Right renal cortex interstitium (tissue), 3 donors: ENCODE data around the gene RHBDF1. TPM values are rescaled to one million over a fixed set of nuclear protein-coding genes. Genes with fewer than 3 reads are reported as not detected.

Experiments used
- polyA plus RNA-seq, 3 donors: library from polyadenylated mRNA; unstranded; fragments of 120-200 nt; gene quantifications; one replicate each; pipeline ENCODE4 v1.2.1, GENCODE V29; 2013; ENCODE audit not compliant: insufficient read length in 3 of 3

Gene RHBDF1
- polyA plus RNA-seq, 3 donors, result 20.1 to 20.8 (median 20.7) TPM

Other genes with a start within 250 kb of the RHBDF1 start
- 10 to 100 TPM; 14.7 to 16.5 (median 15.1) TPM for gene POLR3K, start 19.0 kb downstream of the RHBDF1 start, polyA plus RNA-seq
- 10 to 100 TPM; 40.0 to 54.0 (median 45.0) TPM for gene SNRNP25, start 18.8 kb downstream of the RHBDF1 start, polyA plus RNA-seq
- gene MPG, start 5.6 kb upstream of the RHBDF1 start, polyA plus RNA-seq, result 10 to 100 TPM; 16.0 to 19.4 (median 16.1) TPM
- 10 to 100 TPM; 24.8 to 29.8 (median 24.9) TPM for gene NPRL3, start 66.0 kb upstream of the RHBDF1 start, polyA plus RNA-seq
- 1 to 10 TPM in 2 of 3 donors, under 1 TPM in 1; 0.98 to 3.1 (median 1.1) TPM for gene HBZ, start 80.0 kb upstream of the RHBDF1 start, polyA plus RNA-seq
- gene HBM, start 93.3 kb upstream of the RHBDF1 start, polyA plus RNA-seq, result 1 to 10 TPM; 1.7 to 4.0 (median 3.5) TPM
- 100 to 1,000 TPM; 754 to 948 (median 905) TPM for gene HBA2, start 100.2 kb upstream of the RHBDF1 start, polyA plus RNA-seq
- 100 to 1,000 TPM; 505 to 589 (median 544) TPM for gene HBA1, start 104.0 kb upstream of the RHBDF1 start, polyA plus RNA-seq
- gene HBQ1, start 107.8 kb upstream of the RHBDF1 start, polyA plus RNA-seq, result under 1 TPM; 0.31 to 0.67 (median 0.39) TPM
- gene LUC7L, start 156.8 kb upstream of the RHBDF1 start, polyA plus RNA-seq, result 100 to 1,000 TPM; 103 to 129 (median 117) TPM
- 10 to 100 TPM; 64.6 to 77.8 (median 64.6) TPM for gene FAM234A, start 162.2 kb upstream of the RHBDF1 start, polyA plus RNA-seq
- 1 to 10 TPM in 2 of 3 donors, under 1 TPM in 1; 0.44 to 1.1 (median 1.0) TPM for gene RGS11, start 203.3 kb upstream of the RHBDF1 start, polyA plus RNA-seq
- gene ARHGDIG, start 208.0 kb upstream of the RHBDF1 start, polyA plus RNA-seq, result 1 to 10 TPM; 1.5 to 2.6 (median 2.5) TPM
- 1 to 10 TPM in 2 of 3 donors, under 1 TPM in 1; 0.49 to 1.4 (median 1.1) TPM for gene PDIA2, start 210.5 kb upstream of the RHBDF1 start, polyA plus RNA-seq